Activated naive CD4-positive, alpha-beta T cell treated with anti-CD3 and anti-CD28 coated beads, Interleukin-2, amount 10 ng/mL, durations not matched to agents 7 days and 5 days (primary cell): Measurements from ENCODE around the gene DPP6.

Experiments
- CTCF ChIA-PET: fragments of 350-600 bp; sonication (Branson Sonifier 250); formaldehyde crosslinking; loops from one replicate; lab custom pipeline; 2021; ENCODE audit warnings: antibody characterized with exemption; lab: Charles Lee
- DNase-seq: peaks from one replicate; pipeline ENCODE4 v3.0.0-alpha.2; 2020
- H3K27ac Mint-ChIP-seq: one replicate; pipeline ENCODE4 v1.8.0; 2021; ENCODE audit warnings: mild to moderate bottlenecking, moderate library complexity, mixed read lengths
- H3K27me3 Mint-ChIP-seq: one replicate; pipeline ENCODE4 v1.8.0; 2021; ENCODE audit warnings: mild to moderate bottlenecking, mixed read lengths
- H3K36me3 Mint-ChIP-seq: one replicate; pipeline ENCODE4 v1.8.0; 2021; ENCODE audit warnings: mixed read lengths
- H3K4me1 Mint-ChIP-seq: one replicate; pipeline ENCODE4 v1.8.0; 2021; ENCODE audit warnings: mixed read lengths
- H3K4me3 Mint-ChIP-seq: one replicate; pipeline ENCODE4 v1.8.0; 2021; ENCODE audit warnings: mild to moderate bottlenecking, moderate library complexity, mixed read lengths
- H3K9me3 Mint-ChIP-seq: one replicate; pipeline ENCODE4 v1.8.0; 2021; ENCODE audit warnings: mixed read lengths

DPP6 gene

GRCh38 chr7:154852205-154852604 lies 800.0 kb downstream of the DPP6 start:
- no peak overlapping the region for H3K4me3 Mint-ChIP-seq
- no peak for DNase-seq
- no peak overlapping the region for H3K27ac Mint-ChIP-seq
- H3K9me3 Mint-ChIP-seq = no peaks in the 10 kb centered on the region
- no peaks in the 10 kb centered on the region for H3K36me3 Mint-ChIP-seq
- H3K4me1 Mint-ChIP-seq = no peaks in the 10 kb centered on the region
- no peaks in the 10 kb centered on the region for H3K27me3 Mint-ChIP-seq
- CTCF ChIA-PET = no interaction called here

- Mint-ChIP-seq H3K27ac (no peak overlapping the region), H3K4me1 (no peaks in the 10 kb centered on the region), H3K27me3 (no peaks in the 10 kb centered on the region), H3K36me3 (no peaks in the 10 kb centered on the region), H3K9me3 (no peaks in the 10 kb centered on the region), H3K4me3 (no peak overlapping the region)
- CTCF ChIA-PET = no interaction called here
- no peak for DNase-seq
These were observed 801.0 kb downstream of the DPP6 start for GRCh38 chr7:154853063-154853726.

GRCh38 chr7:154853727-154854095 lies 801.5 kb downstream of the DPP6 start:
- H3K27ac Mint-ChIP-seq = no peak overlapping the region
- no peaks in the 10 kb centered on the region for H3K9me3 Mint-ChIP-seq
- no peaks in the 10 kb centered on the region for H3K36me3 Mint-ChIP-seq
- H3K27me3 Mint-ChIP-seq = no peaks in the 10 kb centered on the region
- no peak for DNase-seq
- no peak overlapping the region for H3K4me3 Mint-ChIP-seq
- no peaks in the 10 kb centered on the region for H3K4me1 Mint-ChIP-seq
- CTCF ChIA-PET = no interaction called here

- Mint-ChIP-seq H3K4me3 (no peak overlapping the region), H3K9me3 (no peaks in the 10 kb centered on the region), H3K36me3 (no peaks in the 10 kb centered on the region), H3K27ac (no peak overlapping the region), H3K4me1 (no peaks in the 10 kb centered on the region), H3K27me3 (no peaks in the 10 kb centered on the region)
- CTCF ChIA-PET = no interaction called here
- no peak for DNase-seq
These were observed 802.6 kb downstream of the DPP6 start for GRCh38 chr7:154854836-154855235.

GRCh38 chr7:154855366-154855765 lies 803.2 kb downstream of the DPP6 start:
- CTCF ChIA-PET = no interaction called here
- DNase-seq = no peak

GRCh38 chr7:154856733-154857132 lies 804.5 kb downstream of the DPP6 start:
- Mint-ChIP-seq H3K4me1 (no peaks in the 10 kb centered on the region), H3K4me3 (no peak overlapping the region), H3K9me3 (no peaks in the 10 kb centered on the region), H3K27me3 (no peaks in the 10 kb centered on the region), H3K36me3 (no peaks in the 10 kb centered on the region), H3K27ac (no peak overlapping the region)
- CTCF ChIA-PET = no interaction called here
- DNase-seq = no peak

More at GRCh38 chr7:154855366-154855765, 803.2 kb downstream of the DPP6 start:
- H3K9me3 Mint-ChIP-seq = no peaks in the 10 kb centered on the region
- H3K36me3 Mint-ChIP-seq = no peaks in the 10 kb centered on the region
- H3K27me3 Mint-ChIP-seq = no peaks in the 10 kb centered on the region
- no peak overlapping the region for H3K27ac Mint-ChIP-seq
- no peaks in the 10 kb centered on the region for H3K4me1 Mint-ChIP-seq
- no peak overlapping the region for H3K4me3 Mint-ChIP-seq

- no peaks in the 10 kb centered on the region for H3K9me3 Mint-ChIP-seq
- no peak for DNase-seq
- no peaks in the 10 kb centered on the region for H3K27me3 Mint-ChIP-seq
- H3K4me3 Mint-ChIP-seq = no peak overlapping the region
- CTCF ChIA-PET = interaction anchor here (0.7 kb wide), 1 partner anchor 35 kb away, joined by 3 read pairs; no protein-coding TSS in a partner anchor
- H3K36me3 Mint-ChIP-seq = no peaks in the 10 kb centered on the region
- H3K4me1 Mint-ChIP-seq = no peaks in the 10 kb centered on the region
- H3K27ac Mint-ChIP-seq = no peak overlapping the region
These were observed 805.0 kb downstream of the DPP6 start for GRCh38 chr7:154857240-154857639.

GRCh38 chr7:154857728-154858681 lies 805.8 kb downstream of the DPP6 start:
- CTCF ChIA-PET = interaction anchor here (0.7 kb wide), 1 partner anchor 36 kb away, joined by 3 read pairs; no protein-coding TSS in a partner anchor
- H3K27me3 Mint-ChIP-seq = no peaks in the 10 kb centered on the region
- DNase-seq = no peak
- H3K36me3 Mint-ChIP-seq = no peaks in the 10 kb centered on the region
- no peak overlapping the region for H3K27ac Mint-ChIP-seq
- H3K9me3 Mint-ChIP-seq = no peaks in the 10 kb centered on the region
- H3K4me3 Mint-ChIP-seq = no peak overlapping the region
- H3K4me1 Mint-ChIP-seq = no peaks in the 10 kb centered on the region

GRCh38 chr7:154858836-154859537 lies 806.8 kb downstream of the DPP6 start:
- Mint-ChIP-seq H3K36me3 (no peaks in the 10 kb centered on the region), H3K9me3 (no peaks in the 10 kb centered on the region), H3K4me3 (no peak overlapping the region), H3K27me3 (peaks cover 4% of the 10 kb centered on the region), H3K4me1 (no peaks in the 10 kb centered on the region), H3K27ac (no peak overlapping the region)
- no peak for DNase-seq
- CTCF ChIA-PET = no interaction called here

GRCh38 chr7:154859747-154860620 lies 807.8 kb downstream of the DPP6 start:
- CTCF ChIA-PET = no interaction called here
- Mint-ChIP-seq H3K27me3 (peaks cover 4% of the 10 kb centered on the region), H3K4me1 (no peaks in the 10 kb centered on the region), H3K4me3 (no peak overlapping the region), H3K27ac (no peak overlapping the region), H3K9me3 (no peaks in the 10 kb centered on the region), H3K36me3 (no peaks in the 10 kb centered on the region)
- no peak for DNase-seq

- DNase-seq = no peak
- CTCF ChIA-PET = no interaction called here
- H3K27me3 Mint-ChIP-seq = peaks cover 7% of the 10 kb centered on the region
- H3K4me1 Mint-ChIP-seq = no peaks in the 10 kb centered on the region
- no peaks in the 10 kb centered on the region for H3K36me3 Mint-ChIP-seq
- H3K4me3 Mint-ChIP-seq = no peak overlapping the region
- no peak overlapping the region for H3K27ac Mint-ChIP-seq
- H3K9me3 Mint-ChIP-seq = no peaks in the 10 kb centered on the region
These were observed 808.6 kb downstream of the DPP6 start for GRCh38 chr7:154860621-154861375.

GRCh38 chr7:154861589-154861988 lies 809.4 kb downstream of the DPP6 start:
- CTCF ChIA-PET = no interaction called here
- no peaks in the 10 kb centered on the region for H3K9me3 Mint-ChIP-seq

GRCh38 chr7:154862153-154862791 lies 810.1 kb downstream of the DPP6 start:
- Mint-ChIP-seq H3K27ac (no peak overlapping the region), H3K4me1 (no peaks in the 10 kb centered on the region), H3K27me3 (peaks cover 13% of the 10 kb centered on the region), H3K9me3 (no peaks in the 10 kb centered on the region), H3K4me3 (no peak overlapping the region), H3K36me3 (no peaks in the 10 kb centered on the region)
- DNase-seq = no peak
- CTCF ChIA-PET = no interaction called here

More at GRCh38 chr7:154861589-154861988, 809.4 kb downstream of the DPP6 start:
- Mint-ChIP-seq H3K4me1 (no peaks in the 10 kb centered on the region), H3K27me3 (peaks cover 10% of the 10 kb centered on the region), H3K4me3 (no peak overlapping the region), H3K27ac (no peak overlapping the region), H3K36me3 (no peaks in the 10 kb centered on the region)
- no peak for DNase-seq
